T-helper 1 cell treated with Interleukin-12 subunit alpha and Interleukin-12 subunit beta and Interleukin-4 antibody, amounts not matched to agents 30 ng/mL and 1 ng/mL, for 36 hours (primary cell): ENCODE data around the gene SNX10. TPM values are rescaled to one million over a fixed set of nuclear protein-coding genes. Genes with fewer than 3 reads are reported as not detected.

Experiments
- intact Hi-C: fragments of 100-400 bp; cut with micrococcal nuclease; formaldehyde crosslinking; loops from one replicate; pipeline ENCODE4 v1.15.1; 2024
- total RNA-seq: library from RNA; stranded (reverse); gene quantifications from 2 replicates; pipeline ENCODE4 v1.2.3, GENCODE V29; 2022

Gene SNX10
- total RNA-seq, 1 donor from 2014 or later, result 43.1 TPM

- intact Hi-C loops, result no loop called here
Observed at GRCh38 chr7:26331789-26332188, 40.1 kb downstream of the SNX10 start.

DNA sequence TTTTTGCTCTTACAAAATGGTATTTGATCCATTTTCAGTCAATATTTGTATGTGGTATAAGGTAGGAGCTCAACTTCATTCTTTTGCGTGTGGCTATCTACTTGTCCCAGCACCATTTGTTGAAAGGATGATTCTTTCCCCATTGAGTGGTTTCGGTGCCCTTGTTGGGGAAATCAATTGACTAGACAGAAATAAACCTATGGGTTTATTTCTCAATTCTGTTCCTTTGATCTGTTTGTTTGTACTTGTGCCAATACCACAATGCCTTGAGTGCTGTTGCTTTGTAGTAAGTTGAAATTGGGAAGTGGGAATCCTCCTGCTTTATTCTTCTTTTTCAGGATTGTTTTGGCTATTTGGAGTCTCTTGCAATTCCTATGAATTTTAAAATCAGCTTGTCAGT is 41.0 kb downstream of the SNX10 start:
- intact Hi-C loops, result no loop called here

DNA sequence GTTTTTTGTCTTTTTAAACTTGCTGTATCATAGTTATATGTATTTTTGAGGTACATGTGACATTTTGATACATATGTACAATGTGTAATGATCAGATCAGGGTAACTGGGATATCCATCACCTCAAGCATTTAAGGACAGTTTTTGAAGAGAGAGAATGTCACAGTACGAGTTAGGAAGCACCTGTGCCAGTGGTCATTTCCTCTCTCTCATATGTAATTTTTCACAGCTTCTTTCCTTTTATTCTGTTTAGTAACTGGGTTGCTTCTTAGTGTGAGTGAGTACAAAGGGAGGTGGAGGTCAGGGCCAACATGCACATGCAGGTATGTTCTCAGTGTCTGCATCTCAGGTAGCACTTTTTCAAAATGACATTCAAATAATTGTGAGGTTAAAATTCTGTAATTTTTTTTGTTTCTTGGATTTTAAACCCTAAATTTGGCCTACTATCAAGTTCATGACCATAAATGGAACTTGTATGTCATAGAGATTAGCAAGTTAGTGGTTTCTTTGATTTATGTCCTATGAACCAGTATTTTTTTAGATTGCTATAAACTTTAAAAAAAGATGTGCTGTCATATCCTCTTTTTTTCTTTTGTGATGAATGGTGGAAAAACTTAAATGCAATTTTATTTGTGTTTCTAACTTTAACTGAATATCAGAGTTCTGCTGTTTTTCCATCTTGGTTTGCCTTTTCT is 42.7 kb downstream of the SNX10 start:
- intact Hi-C loops, result no loop called here

DNA sequence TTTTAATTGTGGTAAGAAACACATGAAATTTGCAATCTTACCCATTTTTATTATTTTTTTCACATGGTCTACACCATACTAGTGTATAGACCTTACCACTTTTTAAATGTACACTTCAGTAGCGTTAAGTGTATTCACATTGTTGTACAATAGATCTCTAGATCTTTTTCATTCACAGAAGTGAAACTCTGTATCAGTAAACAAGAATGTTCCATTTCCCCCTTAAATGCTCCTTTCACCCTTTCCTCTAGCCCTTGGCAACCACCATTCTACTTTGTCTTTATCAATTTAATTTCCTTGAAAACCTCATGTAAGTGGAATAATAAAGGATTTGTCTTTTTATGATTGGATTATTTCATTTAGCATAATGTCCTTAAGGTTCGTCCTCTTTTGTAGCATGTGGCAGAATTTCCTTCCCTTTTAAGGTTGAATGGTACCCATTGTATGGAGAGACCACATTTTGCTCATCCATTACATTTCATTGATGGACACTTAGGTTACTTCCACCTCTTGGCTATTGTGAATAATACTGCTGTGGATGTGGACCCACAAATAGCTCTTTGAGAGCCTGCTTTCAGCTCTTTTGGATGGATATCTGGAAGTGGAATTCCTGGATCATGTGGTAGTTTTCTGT is 45.7 kb downstream of the SNX10 start:
- intact Hi-C loops, result no loop called here

GRCh38 chr7:26340476-26341018 is 48.9 kb downstream of the SNX10 start:
- intact Hi-C loops, result no loop called here

DNA sequence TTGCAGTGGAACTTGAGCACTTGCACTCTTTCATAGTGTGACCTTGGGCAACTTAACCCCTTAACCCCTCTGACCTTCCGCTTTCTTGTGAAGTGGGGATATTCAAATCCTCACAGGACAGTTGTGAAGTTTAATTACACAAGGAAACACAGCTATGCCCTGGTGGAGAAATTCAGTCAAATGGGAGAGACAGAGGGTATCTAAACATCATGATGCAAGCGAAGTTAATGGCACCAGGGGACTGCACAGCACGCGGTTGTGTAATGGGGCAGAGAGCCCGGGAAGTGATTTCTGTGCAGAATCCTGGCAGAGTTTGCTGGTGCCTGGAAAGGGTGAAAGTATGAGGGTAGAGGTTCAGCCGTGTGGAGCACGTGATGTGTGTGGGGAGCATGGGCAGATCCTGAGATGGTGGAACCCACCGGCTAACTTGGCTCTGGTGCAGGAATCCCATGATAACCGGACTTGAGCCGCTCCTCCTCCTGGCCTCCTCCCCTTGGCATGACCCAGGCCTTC is 51.7 kb downstream of the SNX10 start:
- intact Hi-C loops, result no loop called here

DNA sequence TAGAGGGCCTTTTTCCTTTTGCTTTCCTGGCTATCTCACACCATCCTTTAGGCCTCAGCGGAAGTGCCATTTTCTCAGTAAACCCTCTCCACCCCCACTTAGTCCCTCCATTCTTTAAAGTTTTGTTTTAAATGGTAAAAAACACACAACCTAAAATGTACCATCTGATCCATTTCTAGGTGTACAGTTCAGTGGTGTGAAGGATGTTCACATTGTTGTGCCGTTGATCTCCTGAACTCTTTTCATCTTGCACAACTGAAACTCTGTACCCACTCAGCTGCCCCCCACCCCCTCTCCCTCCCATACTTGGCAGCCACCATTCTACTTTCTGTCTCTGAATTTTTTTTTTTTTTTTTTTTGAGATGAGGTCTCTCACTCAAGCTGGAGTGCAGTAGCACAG is 52.2 kb downstream of the SNX10 start:
- intact Hi-C loops, result no loop called here

DNA sequence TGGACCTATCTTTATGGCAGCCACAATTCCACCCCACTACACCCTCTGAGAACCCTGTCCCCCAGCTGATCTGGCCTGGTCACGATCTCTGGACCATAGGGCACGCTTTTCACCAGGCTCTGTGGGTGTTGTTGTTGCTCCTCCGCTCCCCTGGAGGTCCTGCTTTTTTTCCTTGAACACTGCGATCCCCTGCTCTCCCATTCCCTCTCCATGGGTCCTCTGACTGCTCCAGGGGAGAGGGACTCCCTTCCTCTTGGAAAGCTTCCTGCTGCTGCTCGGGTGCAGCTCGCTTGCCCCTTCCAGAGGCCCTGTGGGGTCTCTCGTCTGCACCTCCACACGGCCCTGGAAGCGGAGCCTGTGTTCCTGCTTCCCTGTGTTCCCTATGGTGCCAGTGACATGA is 53.5 kb downstream of the SNX10 start:
- intact Hi-C loops, result no loop called here

- intact Hi-C loops, result no loop called here
Observed at GRCh38 chr7:26345837-26346236, 54.2 kb downstream of the SNX10 start.

DNA sequence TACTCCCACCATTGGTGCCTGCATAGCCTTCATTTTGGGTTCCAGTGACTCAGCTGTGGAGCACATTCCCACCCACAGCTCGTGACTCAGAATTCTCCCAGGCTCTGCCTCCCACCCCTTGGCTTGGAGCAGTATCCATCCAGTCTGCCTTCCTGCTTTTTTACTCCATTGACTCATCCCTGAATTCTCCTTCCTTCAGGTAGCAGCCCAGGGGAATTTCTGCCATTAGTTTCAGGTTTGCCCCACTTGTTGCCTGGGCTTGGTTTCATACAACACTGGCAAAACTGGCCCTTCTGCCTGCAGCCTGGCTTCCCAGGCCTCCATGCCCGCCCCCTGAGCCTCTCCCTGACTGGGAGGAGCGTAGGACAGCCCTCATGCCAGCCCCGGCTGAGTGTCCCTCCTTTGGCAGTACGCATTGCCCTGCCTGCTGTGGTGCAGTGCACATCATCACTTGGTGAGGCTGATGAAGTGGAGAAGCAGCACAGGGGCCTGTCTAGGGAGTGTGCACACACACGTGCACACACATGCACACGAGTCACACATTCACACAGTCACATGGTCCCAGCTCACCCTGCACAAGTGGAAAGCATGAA is 55.0 kb downstream of the SNX10 start:
- intact Hi-C loops, result no loop called here

DNA sequence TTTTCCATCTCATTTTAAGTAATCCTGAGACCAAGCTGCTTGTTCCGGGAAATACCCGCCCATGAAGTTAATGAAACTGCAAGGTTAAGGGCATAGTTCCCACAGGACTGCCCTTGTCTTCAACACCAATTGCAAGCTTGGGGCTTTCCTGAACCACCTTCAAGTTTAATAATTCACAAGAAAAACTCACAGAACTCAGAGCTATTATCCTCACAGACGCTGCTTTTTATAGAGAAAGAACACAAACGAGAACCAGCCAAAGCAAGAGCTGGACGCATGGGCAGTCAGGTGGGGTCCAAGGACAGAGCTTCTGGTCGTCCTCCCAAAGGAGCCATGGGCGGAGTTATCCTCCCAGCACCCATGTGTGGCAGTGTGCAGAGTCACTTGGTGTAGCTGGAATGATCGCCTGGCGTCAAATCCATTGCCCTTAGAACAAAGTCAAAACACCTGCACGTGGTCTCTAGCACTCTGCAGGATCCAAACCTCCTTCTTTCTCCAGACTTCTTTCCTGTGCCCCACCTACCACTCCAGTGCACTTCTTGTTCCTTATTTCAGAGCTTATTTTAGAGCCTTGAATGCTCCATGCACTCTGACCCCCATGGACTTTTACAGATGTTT is 56.7 kb downstream of the SNX10 start:
- intact Hi-C loops, result no loop called here

GRCh38 chr7:26349005-26349915 is 57.6 kb downstream of the SNX10 start:
- intact Hi-C loops, result no loop called here

GRCh38 chr7:26351171-26351570 is 59.5 kb downstream of the SNX10 start:
- intact Hi-C loops, result no loop called here

GRCh38 chr7:26356229-26356628 is 64.6 kb downstream of the SNX10 start:
- intact Hi-C loops, result no loop called here

DNA sequence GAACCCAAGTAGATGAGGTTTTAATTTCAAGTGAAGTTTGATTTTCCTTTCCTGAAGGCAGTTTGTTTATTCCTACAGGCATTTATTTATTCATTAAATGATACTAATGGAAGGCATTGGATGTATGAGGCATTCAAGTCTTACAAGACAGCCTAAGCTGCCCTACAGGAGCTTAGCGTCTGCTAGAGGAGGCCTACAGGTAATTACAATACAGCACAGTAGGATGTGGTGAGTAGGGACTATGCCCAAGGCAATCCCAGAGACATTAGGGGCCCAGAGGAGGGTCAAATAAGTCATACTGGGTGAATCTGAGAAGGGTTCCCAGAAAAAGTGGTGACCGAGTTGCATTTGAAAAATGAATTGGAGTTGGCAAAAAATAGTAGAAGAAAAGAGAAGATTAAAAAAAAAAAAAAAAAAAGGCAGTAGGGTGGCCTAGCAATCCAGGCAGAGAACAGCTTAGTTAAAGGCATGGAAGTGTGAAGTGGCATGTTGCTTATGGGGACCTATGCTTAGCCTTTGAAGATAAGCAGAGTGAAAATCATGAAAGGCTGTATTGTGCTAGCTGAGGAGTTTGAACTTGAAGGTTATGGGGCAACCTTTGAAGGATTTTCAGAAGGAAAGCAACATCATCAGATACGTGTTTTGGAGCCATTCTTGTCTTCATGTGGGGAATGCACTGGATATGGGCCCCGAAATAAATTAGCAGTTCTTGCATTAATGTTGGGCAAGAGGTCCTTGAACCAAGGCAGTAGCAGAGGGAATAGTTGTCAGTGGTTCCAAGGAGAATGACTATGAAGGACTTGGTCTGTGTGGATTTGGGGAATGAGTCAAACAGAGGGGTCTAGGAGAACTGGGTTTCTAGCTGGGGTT is 65.5 kb downstream of the SNX10 start:
- intact Hi-C loops, result no loop called here

DNA sequence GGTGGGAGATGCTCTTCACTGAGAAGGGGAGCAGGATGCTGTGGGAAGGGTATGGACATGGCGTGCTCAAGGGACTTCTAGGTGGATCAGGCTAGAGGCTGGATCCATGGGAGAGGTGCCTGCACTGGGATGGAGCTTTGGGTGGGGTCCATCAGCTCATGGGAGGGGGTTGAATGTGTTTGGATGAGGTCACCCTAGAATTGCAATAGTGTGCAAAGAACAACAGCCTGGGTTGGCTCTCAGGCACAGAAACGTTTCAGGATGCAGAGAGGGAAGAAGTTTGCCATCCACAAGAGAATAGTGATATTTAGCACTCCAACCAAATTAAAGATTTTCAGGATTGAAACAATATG is 66.1 kb downstream of the SNX10 start:
- intact Hi-C loops, result no loop called here

- intact Hi-C loops, result no loop called here
Observed at GRCh38 chr7:26360650-26361049, 69.0 kb downstream of the SNX10 start.

GRCh38 chr7:26361637-26362036 is 70.0 kb downstream of the SNX10 start:
- intact Hi-C loops, result no loop called here

- intact Hi-C loops, result no loop called here
Observed at GRCh38 chr7:26363465-26363864, 71.8 kb downstream of the SNX10 start.
